GM13976 (cell line): ENCODE measurements around the gene ACIN1.

ENCODE experiments used
- DNase-seq: peaks from one replicate; pipeline ENCODE4 v3.0.0; 2012; ENCODE audit warnings: low spot score
- CTCF ChIP-seq: IDR thresholded peaks from 2 replicates; pipeline ENCODE4 v1.5.1; 2012; ENCODE audit warnings: borderline replicate concordance, mild to moderate bottlenecking; ENCODE audit not compliant: insufficient read depth; ENCODE audit errors: extremely low read depth, missing control alignments, control extremely low read depth
- in situ Hi-C: fragments of 300-500 bp; cut with MboI; formaldehyde crosslinking; loops from one replicate; pipeline ENCODE4 v1.12.0; 2022; ENCODE audit warnings: low sequenced_read_pairs, mixed read lengths, inconsistent platforms; ENCODE audit not compliant: unreplicated experiment

ACIN1 gene

DNA sequence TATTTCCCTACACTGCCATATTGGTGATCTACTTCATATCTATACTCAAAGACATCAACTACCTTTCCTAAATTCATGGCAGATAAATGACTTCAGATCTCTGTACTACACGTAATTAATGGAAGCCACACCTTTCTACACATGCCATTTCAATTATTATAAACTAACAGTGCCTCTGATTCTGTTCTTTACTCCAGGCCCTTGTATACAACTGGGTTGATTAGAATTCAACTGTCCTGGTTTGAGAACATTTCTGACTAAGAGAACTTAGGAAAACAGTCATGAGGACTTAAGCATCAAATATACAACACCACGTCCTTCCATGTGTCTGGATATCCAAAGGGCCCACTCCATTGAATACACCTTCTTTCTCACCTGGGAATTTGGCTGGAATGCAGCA lies 1.8 kb downstream of the ACIN1 start:
- DNase-seq: no peak
- TF ChIP-seq CTCF: no peak
- in situ Hi-C loops: no loop called here

DNA sequence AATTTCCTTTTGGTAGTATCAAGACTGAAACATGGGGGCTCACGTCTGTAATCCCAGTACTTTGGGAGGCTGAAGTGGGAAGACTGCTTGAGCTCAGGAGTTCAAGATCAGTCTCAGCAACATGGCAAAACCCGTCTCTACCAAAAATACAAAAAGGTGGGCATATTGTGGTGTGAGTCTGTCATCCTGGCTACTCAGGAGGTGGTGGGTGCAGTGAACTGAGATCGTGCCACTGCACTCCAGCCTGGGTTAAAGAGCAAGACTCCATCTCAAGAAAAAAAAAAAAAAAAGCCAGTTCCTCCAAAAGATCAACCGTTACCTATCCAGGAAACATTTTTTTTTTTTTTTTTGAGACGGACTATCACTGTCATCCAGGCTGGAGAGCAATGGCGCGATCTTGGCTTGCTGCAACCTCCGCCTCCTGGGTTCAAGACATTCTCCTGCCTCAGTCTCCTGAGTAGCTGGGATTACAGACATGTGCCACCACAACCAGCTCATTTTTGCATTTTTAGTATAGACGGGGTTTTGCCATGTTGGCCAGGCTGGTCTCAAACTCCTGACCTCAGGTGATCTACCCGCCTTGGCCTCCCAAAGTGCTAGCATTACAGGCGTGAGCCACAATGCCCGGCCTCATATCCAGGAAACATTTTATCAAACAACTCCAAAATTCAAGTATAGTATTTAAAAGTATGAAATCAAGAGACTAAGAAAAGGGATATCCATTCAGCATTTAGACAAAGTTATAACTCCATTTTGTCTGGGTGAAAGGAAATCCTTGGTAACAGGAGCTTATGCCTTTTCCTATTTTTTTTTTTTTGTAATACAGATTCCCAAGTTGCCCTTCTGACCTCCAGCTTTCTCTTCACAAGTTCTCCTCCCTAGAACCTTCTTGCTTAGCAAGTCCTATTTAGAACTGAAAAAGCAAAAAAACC lies 3.4 kb downstream of the ACIN1 start:
- in situ Hi-C loops: no loop called here
- no peak for TF ChIP-seq CTCF
- no peak for DNase-seq

GRCh38 chr14:23090254-23090636 lies 4.7 kb downstream of the ACIN1 start:
- TF ChIP-seq CTCF: no peak
- in situ Hi-C loops: no loop called here

DNA sequence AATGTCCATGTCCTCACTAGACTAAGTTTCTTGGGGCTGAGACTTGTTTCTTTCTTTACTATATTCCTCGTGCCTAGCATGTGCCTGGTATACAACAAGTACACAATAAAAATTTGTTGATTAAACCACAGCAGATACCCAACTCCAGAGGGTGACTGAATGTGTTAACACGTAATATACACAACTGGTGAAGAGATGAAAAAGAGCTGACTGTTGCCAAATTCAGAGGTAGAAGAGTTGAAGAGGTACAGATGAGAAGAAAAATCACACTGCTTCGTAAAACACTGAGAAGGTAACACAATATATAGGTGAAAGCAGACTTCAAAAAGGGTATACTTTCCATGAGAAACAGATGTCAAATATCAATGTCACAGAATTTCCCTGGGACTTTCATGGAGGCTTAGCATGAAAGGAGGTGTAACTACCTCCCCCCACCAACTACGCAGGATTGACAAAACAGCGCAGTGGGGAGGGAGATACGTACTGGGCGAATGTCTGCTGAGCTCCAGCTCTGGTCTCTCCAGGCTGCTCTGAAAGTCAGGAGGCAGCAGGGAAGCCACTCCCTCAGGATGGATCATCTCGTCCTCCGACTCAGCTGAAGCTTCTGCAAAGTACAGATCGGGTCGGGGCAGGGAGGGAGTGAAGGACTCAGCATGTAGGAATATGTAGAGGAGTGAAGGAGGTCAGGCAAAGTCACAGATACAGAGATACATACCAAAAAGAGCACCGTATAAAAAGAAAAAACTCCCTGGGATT lies 5.3 kb downstream of the ACIN1 start:
- DNase-seq: no peak
- TF ChIP-seq CTCF: no peak
- in situ Hi-C loops: no loop called here

More at GRCh38 chr14:23090254-23090636, 4.7 kb downstream of the ACIN1 start:
- no peak for DNase-seq

DNA sequence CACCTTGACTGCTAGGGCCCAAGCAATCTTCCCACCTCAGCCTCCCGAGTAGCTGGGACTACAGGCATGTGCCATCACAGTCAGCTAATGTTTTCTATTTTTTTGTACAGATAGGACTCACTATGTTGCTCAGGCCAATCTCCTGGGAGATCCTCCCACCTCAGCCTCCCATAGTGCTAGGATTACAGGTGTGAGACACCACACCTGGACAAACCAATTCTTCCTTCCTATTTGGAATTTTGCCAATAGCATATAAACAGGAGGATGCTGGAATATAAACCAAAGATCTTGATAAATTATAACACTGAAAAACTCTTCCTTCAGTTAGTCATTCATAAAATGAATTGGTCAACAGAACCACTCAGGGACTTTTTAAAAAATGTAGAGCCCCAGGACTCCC lies 8.4 kb downstream of the ACIN1 start:
- in situ Hi-C loops: no loop called here
- TF ChIP-seq CTCF: no peak
- no peak for DNase-seq

GRCh38 chr14:23085458-23085857 lies 9.5 kb downstream of the ACIN1 start:
- TF ChIP-seq CTCF: no peak
- in situ Hi-C loops: no loop called here
- DNase-seq: no peak
